Colonic mucosa (tissue), 4 donors: ENCODE results near the gene C1QC. TPM values are rescaled to one million over a fixed set of nuclear protein-coding genes. Genes with fewer than 3 reads are reported as not detected.

ENCODE experiments used
- DNase-seq: peaks from one replicate; pipeline ENCODE4 v3.0.0-alpha.2; 2020
- H3K27ac ChIP-seq: fragments of 200-600 bp; one replicate; pipeline ENCODE4 v1.8.0; 2021
- H3K27me3 ChIP-seq: fragments of 200-600 bp; one replicate; pipeline ENCODE4 v1.8.0; 2021
- H3K36me3 ChIP-seq: fragments of 200-600 bp; one replicate; pipeline ENCODE4 v1.8.0; 2021
- H3K4me1 ChIP-seq: fragments of 200-600 bp; one replicate; pipeline ENCODE4 v1.8.0; 2021; ENCODE audit warnings: mild to moderate bottlenecking
- H3K4me3 ChIP-seq: fragments of 200-600 bp; one replicate; pipeline ENCODE4 v1.8.0; 2021
- H3K9ac ChIP-seq, 2 donors: one replicate each; pipeline ENCODE4 v1.7.0; 2013; ENCODE audit warnings: control low read depth in 2 of 2, low read depth in 2 of 2, low read length in 2 of 2
- H3K9me3 ChIP-seq: fragments of 200-600 bp; one replicate; pipeline ENCODE4 v1.8.0; 2021
- intact Hi-C: fragments of 100-400 bp; cut with DNase I; formaldehyde crosslinking; loops from one replicate; pipeline ENCODE4 v1.14.1; 2022
- microRNA-seq: library from miRNA; unstranded; fragments of <30 nt; microRNA quantifications from one replicate; pipeline ENCODE4, GENCODE V29; 2019
- total RNA-seq, 2 donors: library from RNA; stranded (reverse); fragmentation: NEBNext Ultra II Directional in 1 of 2; extraction: Animal tissue kit (Norgen Biotek cat#: 25700) in 1 of 2; gene quantifications; one replicate each; pipeline ENCODE4 v1.2.1, GENCODE V29; 2021
- TF ChIP-seq, protein P1 (sequence below): fragments of 200-600 bp; IDR thresholded peaks from one replicate; pipeline ENCODE4 v1.8.0; 2022; ENCODE audit warnings: antibody characterized with exemption, mild to moderate bottlenecking
- donor health status: healthy.
- donor health status: DM: no; HTN: no; CAD: no.
- donor health status: DM: no; HTN: no; CAD: no.

C1QC gene
- total RNA-seq, 2 donors from 2014 or later, result 45.4 to 80.9 TPM

- Histone ChIP-seq H3K9me3 (no peaks in the 10 kb centered on the region), H3K27me3 (no peaks in the 10 kb centered on the region), H3K9ac (no peak overlapping the region), H3K4me3 (no peak overlapping the region), H3K27ac (no peak overlapping the region), H3K4me1 (no peaks in the 10 kb centered on the region), H3K36me3 (no peaks in the 10 kb centered on the region)
- TF ChIP-seq, protein P1, sequence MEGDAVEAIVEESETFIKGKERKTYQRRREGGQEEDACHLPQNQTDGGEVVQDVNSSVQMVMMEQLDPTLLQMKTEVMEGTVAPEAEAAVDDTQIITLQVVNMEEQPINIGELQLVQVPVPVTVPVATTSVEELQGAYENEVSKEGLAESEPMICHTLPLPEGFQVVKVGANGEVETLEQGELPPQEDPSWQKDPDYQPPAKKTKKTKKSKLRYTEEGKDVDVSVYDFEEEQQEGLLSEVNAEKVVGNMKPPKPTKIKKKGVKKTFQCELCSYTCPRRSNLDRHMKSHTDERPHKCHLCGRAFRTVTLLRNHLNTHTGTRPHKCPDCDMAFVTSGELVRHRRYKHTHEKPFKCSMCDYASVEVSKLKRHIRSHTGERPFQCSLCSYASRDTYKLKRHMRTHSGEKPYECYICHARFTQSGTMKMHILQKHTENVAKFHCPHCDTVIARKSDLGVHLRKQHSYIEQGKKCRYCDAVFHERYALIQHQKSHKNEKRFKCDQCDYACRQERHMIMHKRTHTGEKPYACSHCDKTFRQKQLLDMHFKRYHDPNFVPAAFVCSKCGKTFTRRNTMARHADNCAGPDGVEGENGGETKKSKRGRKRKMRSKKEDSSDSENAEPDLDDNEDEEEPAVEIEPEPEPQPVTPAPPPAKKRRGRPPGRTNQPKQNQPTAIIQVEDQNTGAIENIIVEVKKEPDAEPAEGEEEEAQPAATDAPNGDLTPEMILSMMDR, result no peak
- intact Hi-C loops, result no loop called here
- no peak for DNase-seq
These were observed 45.0 kb downstream of the C1QC start for GRCh38 chr1:22688466-22688865.

DNA sequence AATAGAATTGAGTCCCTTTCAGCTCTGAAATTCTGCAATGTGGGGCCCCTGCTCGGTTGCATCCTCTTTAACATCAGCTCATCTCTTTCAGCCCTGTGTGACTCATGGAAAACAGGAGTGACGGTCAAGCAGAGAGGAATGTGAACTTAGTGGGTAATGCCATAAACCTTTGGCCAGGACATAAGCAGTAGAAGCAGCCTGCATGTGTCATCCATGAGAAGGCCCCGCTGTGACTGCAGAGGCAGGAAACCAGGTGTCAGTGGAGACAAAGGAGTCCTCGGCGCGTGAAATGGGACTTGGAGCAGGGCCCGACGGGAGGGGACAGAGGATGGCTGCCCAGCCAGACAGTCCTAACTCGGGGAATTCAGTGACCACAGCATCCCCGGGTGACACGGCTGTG is 46.1 kb downstream of the C1QC start:
- intact Hi-C loops, result no loop called here
- H3K4me3 ChIP-seq, result no peak overlapping the region
- H3K36me3 ChIP-seq, result no peaks in the 10 kb centered on the region
- DNase-seq, result no peak
- H3K9ac ChIP-seq, result no peak overlapping the region
- no peak overlapping the region for H3K27ac ChIP-seq
- no peaks in the 10 kb centered on the region for H3K27me3 ChIP-seq
- H3K9me3 ChIP-seq, result no peaks in the 10 kb centered on the region
- no peaks in the 10 kb centered on the region for H3K4me1 ChIP-seq
- TF ChIP-seq, protein P1, result no peak

DNA sequence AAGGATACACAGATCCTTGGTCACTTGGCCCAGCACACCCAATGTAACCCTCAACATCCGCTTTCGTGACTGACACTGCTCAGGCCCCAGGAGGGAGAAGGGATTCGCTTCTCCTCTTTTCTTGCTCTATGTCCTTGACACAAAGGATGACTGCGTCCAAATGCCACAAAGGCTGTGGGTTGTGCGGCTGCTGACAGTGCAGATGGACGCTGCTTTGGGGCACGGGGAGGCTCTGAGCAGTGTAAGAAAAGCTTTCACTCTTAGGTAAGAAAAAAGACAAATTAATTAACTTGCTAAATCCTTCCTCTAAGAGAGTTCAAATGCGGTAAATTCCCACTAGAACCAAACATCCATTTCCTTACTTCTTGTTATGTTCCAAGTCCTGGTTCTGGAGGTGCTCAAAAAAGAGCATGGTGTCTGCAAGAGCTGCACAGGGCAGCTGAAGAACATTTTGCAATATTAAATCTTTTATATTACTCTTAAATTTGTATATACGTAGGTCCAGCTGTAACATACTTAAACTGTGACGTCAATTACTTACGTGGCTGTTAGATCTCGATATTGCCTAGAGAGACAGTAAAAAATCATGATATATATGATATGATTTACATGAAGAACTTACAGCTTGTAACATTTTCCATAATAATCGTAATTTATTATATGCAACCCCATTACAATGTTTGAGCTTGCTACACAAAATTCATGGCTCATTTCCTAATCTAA is 47.8 kb downstream of the C1QC start:
- intact Hi-C loops, result no loop called here
- no peak for DNase-seq
- TF ChIP-seq, protein P1, result no peak
- Histone ChIP-seq H3K27me3 (no peaks in the 10 kb centered on the region), H3K4me3 (no peak overlapping the region), H3K27ac (no peak overlapping the region), H3K36me3 (no peaks in the 10 kb centered on the region), H3K4me1 (no peaks in the 10 kb centered on the region), H3K9me3 (no peaks in the 10 kb centered on the region), H3K9ac (no peak overlapping the region)

GRCh38 chr1:22694172-22694571 is 50.7 kb downstream of the C1QC start:
- Histone ChIP-seq H3K27ac (no peak overlapping the region), H3K27me3 (no peaks in the 10 kb centered on the region), H3K9me3 (no peaks in the 10 kb centered on the region), H3K9ac (no peak overlapping the region), H3K4me1 (no peaks in the 10 kb centered on the region), H3K36me3 (no peaks in the 10 kb centered on the region), H3K4me3 (no peak overlapping the region)
- intact Hi-C loops, result no loop called here
- TF ChIP-seq, protein P1, result no peak
- DNase-seq, result no peak

DNA sequence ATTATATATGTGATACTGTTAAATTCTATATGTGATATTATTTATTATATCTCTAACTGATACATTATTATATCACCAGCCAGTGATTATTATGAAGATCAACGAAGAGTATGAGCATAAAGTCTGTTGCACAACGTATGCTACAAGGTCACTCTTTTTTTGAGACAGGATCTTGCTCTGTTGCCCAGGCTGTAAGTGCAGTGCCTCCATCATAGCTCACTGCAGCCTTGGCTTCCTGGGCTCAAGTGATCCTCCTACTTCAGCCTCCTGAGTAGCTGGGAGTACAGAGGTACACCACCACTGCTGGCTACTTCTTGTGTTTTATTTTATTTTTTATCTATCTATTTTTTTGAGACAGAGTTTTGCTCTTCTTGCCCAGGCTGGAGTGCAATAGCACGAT is 53.2 kb downstream of the C1QC start:
- Histone ChIP-seq H3K36me3 (no peaks in the 10 kb centered on the region), H3K4me1 (no peaks in the 10 kb centered on the region), H3K4me3 (no peak overlapping the region), H3K27ac (no peak overlapping the region), H3K9me3 (no peaks in the 10 kb centered on the region), H3K9ac (no peak overlapping the region), H3K27me3 (no peaks in the 10 kb centered on the region)
- TF ChIP-seq, protein P1, result no peak
- intact Hi-C loops, result no loop called here
- DNase-seq, result no peak

Small RNAs within 50 kb of the gene (microRNA-seq; reads per million reads assigned to microRNA genes)
- not detected for gene MIR6127

Other genes starting within 250 kb of the C1QC start
- gene ZBTB40, start 191.8 kb upstream of the C1QC start, total RNA-seq, result 10 to 100 TPM; 11.2 to 16.2 TPM
- gene EPHA8, start 80.1 kb upstream of the C1QC start, total RNA-seq, result not detected
- gene C1QA, start 7.0 kb upstream of the C1QC start, total RNA-seq, result 10 to 100 TPM; 38.5 to 72.4 TPM
- 10 to 100 TPM; 44.6 to 72.5 TPM for gene C1QB, start 9.6 kb downstream of the C1QC start, total RNA-seq
- 100 to 1,000 TPM in 1 of 2 donors, 10 to 100 TPM in 1; 71.9 to 150 TPM for gene EPHB2, start 67.2 kb downstream of the C1QC start, total RNA-seq